ENCODE measurements around the gene ETF1.

Gene ETF1

DNA sequence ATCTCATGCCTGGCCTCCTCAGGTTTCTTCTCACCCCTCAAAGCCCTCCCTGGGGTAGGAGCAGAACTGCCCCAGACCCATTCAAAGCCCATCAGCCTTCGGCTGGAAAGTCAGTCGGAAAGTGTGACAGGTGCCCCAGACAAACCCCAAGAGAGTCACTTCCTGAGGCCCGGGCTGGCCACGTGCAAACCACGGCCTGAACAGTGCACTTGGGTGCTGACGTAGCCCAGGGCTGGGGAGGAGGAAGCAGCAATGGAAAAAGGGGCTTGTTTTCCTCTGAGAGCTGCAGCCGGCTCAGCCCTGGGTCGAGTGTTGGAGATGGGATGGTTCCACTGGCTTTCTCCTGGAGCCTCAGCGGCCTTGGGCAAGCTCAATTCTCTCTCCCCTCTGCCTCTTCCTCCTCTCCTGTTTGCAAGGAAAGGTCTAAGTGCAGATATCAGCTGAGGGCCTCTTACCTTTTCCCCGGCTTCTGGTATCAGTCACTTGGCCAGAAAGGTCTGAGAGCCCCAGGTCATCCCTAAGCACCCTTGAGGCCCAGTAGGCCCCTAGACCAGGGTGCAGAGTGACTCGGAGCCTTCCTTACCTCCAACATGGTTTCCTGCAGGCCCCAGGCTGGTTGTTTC lies 83.6 kb downstream of the ETF1 start:
- TF ChIP-seq CREB1 (IDR thresholded peaks at IDR 0.05; ENCODE audit: low read depth) (no peak), FOXM1 (IDR thresholded peaks at IDR 0.05; ENCODE audit: borderline replicate concordance, low read depth) (no peak), CEBPB (IDR thresholded peaks at IDR 0.05) (no peak), RAD21 (IDR thresholded peaks at IDR 0.05; ENCODE audit: low read depth) (no peak), TAF1 (IDR thresholded peaks at IDR 0.05; ENCODE audit: low read depth) (no peak), USF1 (IDR thresholded peaks at IDR 0.05) (no peak), YY1 (IDR thresholded peaks at IDR 0.05; ENCODE audit: low read depth) (no peak), EGR1 (IDR thresholded peaks at IDR 0.05) (no peak), EP300 (IDR thresholded peaks at IDR 0.05; ENCODE audit: borderline replicate concordance) (no peak)
- TF ChIP-seq, protein P1, sequence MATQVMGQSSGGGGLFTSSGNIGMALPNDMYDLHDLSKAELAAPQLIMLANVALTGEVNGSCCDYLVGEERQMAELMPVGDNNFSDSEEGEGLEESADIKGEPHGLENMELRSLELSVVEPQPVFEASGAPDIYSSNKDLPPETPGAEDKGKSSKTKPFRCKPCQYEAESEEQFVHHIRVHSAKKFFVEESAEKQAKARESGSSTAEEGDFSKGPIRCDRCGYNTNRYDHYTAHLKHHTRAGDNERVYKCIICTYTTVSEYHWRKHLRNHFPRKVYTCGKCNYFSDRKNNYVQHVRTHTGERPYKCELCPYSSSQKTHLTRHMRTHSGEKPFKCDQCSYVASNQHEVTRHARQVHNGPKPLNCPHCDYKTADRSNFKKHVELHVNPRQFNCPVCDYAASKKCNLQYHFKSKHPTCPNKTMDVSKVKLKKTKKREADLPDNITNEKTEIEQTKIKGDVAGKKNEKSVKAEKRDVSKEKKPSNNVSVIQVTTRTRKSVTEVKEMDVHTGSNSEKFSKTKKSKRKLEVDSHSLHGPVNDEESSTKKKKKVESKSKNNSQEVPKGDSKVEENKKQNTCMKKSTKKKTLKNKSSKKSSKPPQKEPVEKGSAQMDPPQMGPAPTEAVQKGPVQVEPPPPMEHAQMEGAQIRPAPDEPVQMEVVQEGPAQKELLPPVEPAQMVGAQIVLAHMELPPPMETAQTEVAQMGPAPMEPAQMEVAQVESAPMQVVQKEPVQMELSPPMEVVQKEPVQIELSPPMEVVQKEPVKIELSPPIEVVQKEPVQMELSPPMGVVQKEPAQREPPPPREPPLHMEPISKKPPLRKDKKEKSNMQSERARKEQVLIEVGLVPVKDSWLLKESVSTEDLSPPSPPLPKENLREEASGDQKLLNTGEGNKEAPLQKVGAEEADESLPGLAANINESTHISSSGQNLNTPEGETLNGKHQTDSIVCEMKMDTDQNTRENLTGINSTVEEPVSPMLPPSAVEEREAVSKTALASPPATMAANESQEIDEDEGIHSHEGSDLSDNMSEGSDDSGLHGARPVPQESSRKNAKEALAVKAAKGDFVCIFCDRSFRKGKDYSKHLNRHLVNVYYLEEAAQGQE (IDR thresholded peaks at IDR 0.05; ENCODE audit: low read depth), result no peak

GRCh38 chr5:138458856-138459255 lies 84.2 kb downstream of the ETF1 start:
- no peak for TF ChIP-seq NFIC (IDR thresholded peaks at IDR 0.05)
- TF ChIP-seq CREB1 (IDR thresholded peaks at IDR 0.05; ENCODE audit: low read depth), result no peak
- no peak for TF ChIP-seq EGR1 (IDR thresholded peaks at IDR 0.05)
- TF ChIP-seq USF1 (IDR thresholded peaks at IDR 0.05), result no peak
- no peak for TF ChIP-seq TCF12 (IDR thresholded peaks at IDR 0.05; ENCODE audit: low read depth)
- TF ChIP-seq YY1 (IDR thresholded peaks at IDR 0.05; ENCODE audit: low read depth), result no peak
- TF ChIP-seq ZBTB7A (IDR thresholded peaks at IDR 0.05; ENCODE audit: low read depth), result no peak
- no peak for TF ChIP-seq TAF1 (IDR thresholded peaks at IDR 0.05; ENCODE audit: low read depth)
- no peak for TF ChIP-seq RAD21 (IDR thresholded peaks at IDR 0.05; ENCODE audit: low read depth)
- no peak for TF ChIP-seq MAX (IDR thresholded peaks at IDR 0.05)
- TF ChIP-seq CEBPB (IDR thresholded peaks at IDR 0.05), result no peak
- no peak for TF ChIP-seq EP300 (IDR thresholded peaks at IDR 0.05; ENCODE audit: borderline replicate concordance)
- TF ChIP-seq, protein P1 (IDR thresholded peaks at IDR 0.05; ENCODE audit: low read depth), result no peak
- no peak for TF ChIP-seq FOXM1 (IDR thresholded peaks at IDR 0.05; ENCODE audit: borderline replicate concordance, low read depth)
- TF ChIP-seq TEAD4 (IDR thresholded peaks at IDR 0.05), result no peak

DNA sequence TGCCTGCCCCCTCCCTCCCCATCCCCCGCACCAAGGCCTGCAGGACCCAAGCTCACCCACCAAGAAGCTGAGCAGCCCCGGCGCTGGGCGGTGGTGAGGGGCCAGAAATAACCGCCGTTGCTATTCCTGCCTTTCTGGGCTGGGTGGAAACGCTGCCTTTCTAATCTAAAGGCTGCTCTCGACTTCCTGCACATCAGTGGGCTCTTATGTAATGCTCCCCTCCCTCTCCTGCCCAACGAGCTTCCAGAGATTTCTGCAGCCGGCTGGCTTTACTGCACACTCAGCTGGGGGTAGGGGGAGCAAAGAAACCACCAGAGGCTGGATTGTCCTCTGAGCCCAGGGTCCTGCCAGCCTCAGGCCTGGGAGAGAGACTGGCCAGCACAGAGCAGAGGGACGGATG lies 84.7 kb downstream of the ETF1 start:
- TF ChIP-seq TCF12 (IDR thresholded peaks at IDR 0.05; ENCODE audit: low read depth) (no peak), TAF1 (IDR thresholded peaks at IDR 0.05; ENCODE audit: low read depth) (no peak), USF1 (IDR thresholded peaks at IDR 0.05) (no peak), EGR1 (IDR thresholded peaks at IDR 0.05) (no peak)
- TF ChIP-seq, protein P1 (IDR thresholded peaks at IDR 0.05; ENCODE audit: low read depth), result no peak

DNA sequence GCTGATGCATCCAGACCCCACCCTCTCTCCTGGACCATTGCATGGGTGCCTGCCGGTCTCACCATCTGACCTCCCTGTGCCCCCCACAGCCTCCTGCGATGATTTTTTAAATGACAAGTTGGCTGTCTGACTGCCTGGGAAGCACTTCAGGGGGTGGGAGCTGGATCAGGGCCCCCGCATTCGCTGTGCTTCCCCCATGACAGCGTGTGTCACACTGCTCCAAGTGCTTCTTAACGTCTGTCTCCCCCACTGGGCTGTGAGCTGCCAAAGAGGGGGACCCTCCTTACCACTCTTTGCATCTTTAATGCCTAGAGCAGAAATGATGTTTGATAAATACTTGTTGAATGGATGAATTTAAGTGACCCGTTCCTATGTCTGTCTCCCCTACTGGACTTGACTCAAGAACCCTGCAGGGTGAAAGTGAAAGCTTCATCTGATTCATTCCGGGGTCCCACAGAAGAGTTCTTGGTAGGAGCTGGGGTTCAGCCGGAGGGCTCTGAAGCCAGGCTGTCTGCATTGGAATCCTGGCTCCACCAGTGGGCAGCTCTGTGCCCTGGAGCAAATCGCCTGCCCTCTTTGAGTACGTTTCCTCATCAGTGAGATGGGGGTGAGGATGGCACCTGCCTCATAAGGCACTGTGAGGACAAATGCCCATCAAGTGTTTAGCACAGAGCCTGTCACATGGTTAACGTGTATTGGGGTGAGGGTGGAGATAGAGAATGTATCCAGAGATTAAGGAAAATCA lies 85.3 kb downstream of the ETF1 start:
- TF ChIP-seq YY1 (IDR thresholded peaks at IDR 0.05; ENCODE audit: low read depth) (no peak), EP300 (IDR thresholded peaks at IDR 0.05; ENCODE audit: borderline replicate concordance) (no peak), MAX (IDR thresholded peaks at IDR 0.05) (no peak), EGR1 (IDR thresholded peaks at IDR 0.05) (no peak), USF1 (IDR thresholded peaks at IDR 0.05) (no peak), NFIC (IDR thresholded peaks at IDR 0.05) (no peak), TAF1 (IDR thresholded peaks at IDR 0.05; ENCODE audit: low read depth) (no peak), CEBPB (IDR thresholded peaks at IDR 0.05) (no peak)
